Endothelial cell of umbilical vein (primary cell): ENCODE measurements around the gene B3GALT4. TPM values are rescaled to one million over a fixed set of nuclear protein-coding genes. Genes with fewer than 3 reads are reported as not detected.

Source experiments
- BruUV-seq: library from RNA; stranded (reverse); fragments of 400-500 nt; replicated peaks from 2 replicates; lab custom pipeline; 2021; lab: Mats Ljungman, UMichigan
- CTCF ChIA-PET: fragments of 300-600, 350-600 bp; sonication (Branson Sonifier 250); formaldehyde crosslinking; loops from one replicate; lab custom pipeline; 2021; ENCODE audit warnings: antibody characterized with exemption, inconsistent platforms; lab: Charles Lee
- POLR2A ChIA-PET: fragments of 300-600, 350-600 bp; sonication (Branson Sonifier 250); formaldehyde crosslinking; loops from one replicate; lab custom pipeline; 2021; ENCODE audit warnings: antibody characterized with exemption, inconsistent platforms; lab: Charles Lee
- DNase-seq: peaks from one replicate; pipeline ENCODE4 v3.0.0-alpha.2; 2011; ENCODE audit warnings: low read depth, low spot score
- FAIRE-seq: peaks from 2 replicates; lab custom pipeline; 2011; peaks lifted over from hg19 to GRCh38; lab: Jason Lieb, UNC
- H2AFZ ChIP-seq: 2 replicates; pipeline ENCODE4 v1.6.0; 2012; ENCODE audit warnings: low read depth, low read length, control low read depth, inconsistent platforms
- H3K27ac ChIP-seq: 2 replicates; pipeline ENCODE4 v1.5.1; 2011; ENCODE audit warnings: low read depth, mild to moderate bottlenecking, control low read depth, low read length, moderate library complexity; ENCODE audit not compliant: insufficient read depth
- H3K27me3 ChIP-seq, 2 experiments: 2 replicates each; pipeline versions ENCODE4 v1.6.0 to v1.6.1; 2011; ENCODE audit warnings: low read length in 2 of 2, mixed read lengths in 1 of 2; ENCODE audit not compliant: control insufficient read depth in 2 of 2, insufficient read depth in 2 of 2
- H3K36me3 ChIP-seq, 2 experiments: 2 replicates in 1 of 2; 3 replicates in 1 of 2; pipeline ENCODE4 v1.5.1; 2011; ENCODE audit warnings: low read length in 2 of 2, mild to moderate bottlenecking in 1 of 2, moderate library complexity in 1 of 2; ENCODE audit not compliant: control insufficient read depth in 2 of 2, insufficient read depth in 2 of 2; ENCODE audit errors: extremely low read depth in 1 of 2
- H3K4me1 ChIP-seq: 3 replicates; pipeline ENCODE4 v1.5.1; 2011; ENCODE audit warnings: mild to moderate bottlenecking, low read length; ENCODE audit not compliant: control insufficient read depth, insufficient read depth; ENCODE audit errors: extremely low read depth
- H3K4me2 ChIP-seq: 2 replicates; pipeline ENCODE4 v1.6.1; 2011; ENCODE audit warnings: low read length, control low read depth, mixed read lengths; ENCODE audit not compliant: insufficient read depth
- H3K4me3 ChIP-seq, 3 experiments: fragments of 200-600 bp in 1 of 3; sonication (generic), shearing (Covaris generic) in 1 of 3; replicated peaks in 1 of 3; 2 replicates each; pipeline ENCODE4 v1.5.1; 2011 to 2016; ENCODE audit warnings: control low read depth in 3 of 3, low read length in 3 of 3, mild to moderate bottlenecking in 2 of 3, inconsistent platforms in 1 of 3, low read depth in 1 of 3, moderate library complexity in 1 of 3; ENCODE audit not compliant: insufficient read depth in 1 of 3
- H3K79me2 ChIP-seq: 2 replicates; pipeline ENCODE4 v1.6.0; 2012; ENCODE audit warnings: low read length, inconsistent platforms; ENCODE audit not compliant: control insufficient read depth, insufficient read depth
- H3K9ac ChIP-seq: replicated peaks from 2 replicates; pipeline ENCODE3; 2011; ENCODE audit warnings: low read length, control low read depth; ENCODE audit not compliant: insufficient read depth; ENCODE audit errors: extremely low read depth
- H3K9me1 ChIP-seq: replicated peaks from 3 replicates; pipeline ENCODE4 v1.6.0; 2011; ENCODE audit warnings: mild to moderate bottlenecking, low read length; ENCODE audit not compliant: control insufficient read depth, insufficient read depth; ENCODE audit errors: extremely low read depth
- H3K9me3 ChIP-seq: replicated peaks from 2 replicates; pipeline ENCODE4 v1.5.1; 2012; ENCODE audit warnings: low read length, inconsistent platforms; ENCODE audit not compliant: control insufficient read depth, insufficient read depth
- H4K20me1 ChIP-seq: replicated peaks from 2 replicates; pipeline ENCODE3; 2011; ENCODE audit warnings: mild to moderate bottlenecking, low read length; ENCODE audit not compliant: control insufficient read depth, insufficient read depth; ENCODE audit errors: extremely low read depth
- CTCF ChIP-seq, 2 donors: IDR thresholded peaks; 1 replicate in 1 of 2; 2 replicates in 1 of 2; pipeline ENCODE4 v1.5.1; 2011; ENCODE audit warnings: low read length in 2 of 2, mild to moderate bottlenecking in 2 of 2, moderate library complexity in 2 of 2, control low read depth in 1 of 2, inconsistent platforms in 1 of 2, low read depth in 1 of 2; ENCODE audit not compliant: insufficient read depth in 1 of 2; ENCODE audit errors: extremely low read depth in 1 of 2
- EZH2 ChIP-seq: IDR thresholded peaks from 2 replicates; pipeline ENCODE4 v1.6.1; 2012; ENCODE audit warnings: borderline replicate concordance, low read depth, mild to moderate bottlenecking, moderate library complexity, low read length, inconsistent platforms; ENCODE audit not compliant: severe bottlenecking
- FOS ChIP-seq: IDR thresholded peaks from 2 replicates; pipeline ENCODE4 v1.6.1; 2011; ENCODE audit warnings: mild to moderate bottlenecking, low read length, moderate library complexity, borderline replicate concordance; ENCODE audit not compliant: insufficient read depth
- GATA2 ChIP-seq: IDR thresholded peaks from 2 replicates; pipeline ENCODE4 v1.7.0; 2011; ENCODE audit warnings: low read depth, mild to moderate bottlenecking, moderate library complexity, mixed read lengths, low read length; ENCODE audit not compliant: insufficient read length, insufficient read depth
- JUN ChIP-seq: IDR thresholded peaks from 2 replicates; pipeline ENCODE4 v1.6.1; 2011; ENCODE audit warnings: borderline replicate concordance, low read depth; ENCODE audit not compliant: insufficient read length, insufficient read depth
- MYC ChIP-seq: IDR thresholded peaks from one replicate; pipeline ENCODE4 v1.6.1; 2011; ENCODE audit warnings: mild to moderate bottlenecking, low read depth, low read length
- POLR2A ChIP-seq: IDR thresholded peaks from 2 replicates; pipeline ENCODE4 v1.6.1; 2012; ENCODE audit warnings: low read depth, mild to moderate bottlenecking, control low read depth, low read length
- POLR2AphosphoS5 ChIP-seq: IDR thresholded peaks from 2 replicates; pipeline ENCODE4 v1.6.1; 2012; ENCODE audit warnings: low read depth, mild to moderate bottlenecking, control low read depth, low read length, moderate library complexity; ENCODE audit not compliant: insufficient read depth
- dilution Hi-C: fragments of 300-500 bp; cut with MboI; formaldehyde crosslinking; loops from one replicate; pipeline ENCODE4 v1.15.0; 2019; ENCODE audit warnings: low sequenced_read_pairs; ENCODE audit not compliant: extremely low pct_ligation_motif_present
- intact Hi-C: fragments of 100-400 bp; cut with micrococcal nuclease; formaldehyde crosslinking; loops from one replicate; pipeline ENCODE4 v1.10.0; 2022
- polyA plus RNA-seq, 4 experiments: library from polyadenylated mRNA; depleted of rRNA in 3 of 4; stranded (reverse) in 3 of 4; unstranded in 1 of 4; fragments of >200 nt; gene quantifications; 2 replicates each; pipeline versions ENCODE4 v1.2.1 to v1.2.3, GENCODE V29; 2011 to 2012; ENCODE audit warnings: missing spikeins in 1 of 4
- total RNA-seq: library from RNA; stranded (reverse); gene quantifications from 2 replicates; pipeline ENCODE4 v1.2.3, GENCODE V29; 2021
- TF ChIP-seq, protein P1 (sequence below): IDR thresholded peaks from 2 replicates; pipeline ENCODE4 v1.6.1; 2011; ENCODE audit not compliant: insufficient read depth, insufficient read length

The B3GALT4 gene
- total and polyA plus RNA-seq, 2 donors (not counting 3 experiments of a cell fraction or from before 2014, with no cell fraction given) = 4.5 to 5.6 TPM

GRCh38 chr6:33313709-33314514 is 37.0 kb downstream of the B3GALT4 start, which contains the start of gene TAPBP:
Gene TAPBP (minus strand): TSS chr6:33314078. CDS start chr6:33314041, 37 bp downstream.
- H3K9ac ChIP-seq = peak within 1 kb of the TSS; percentile 69
- no peaks in the 10 kb centered on the region for H4K20me1 ChIP-seq
- dilution Hi-C loops (no loop called here), intact Hi-C loops (loop anchor here (1.0 to 10.0 kb wide), 4 partner anchors 15 to 261 kb away; partner anchors contain the start of genes B3GALT4, HSD17B8, RXRB and SLC39A7)
- H3K4me1 ChIP-seq = peaks cover 25% of the 10 kb centered on the region
- H2AFZ ChIP-seq = peak within 1 kb of the TSS; percentile 25
- peak within 1 kb of the TSS; percentile 37 to 96 (median 65) for H3K4me3 ChIP-seq
- H3K27me3 ChIP-seq = no peaks in the 10 kb centered on the region
- peaks cover 0 to 3% of the 10 kb centered on the region in 2 experiments for H3K36me3 ChIP-seq
- BruUV-seq = TSS peak; percentile 63
- CTCF ChIA-PET = interaction anchor here (0.8 to 2.6 kb wide), 4 partner anchors 13 to 36 kb away, joined by 5 to 19 read pairs (median 8); partner anchors contain the start of genes B3GALT4 and RGL2
- POLR2A ChIA-PET = no interaction called here
- no peaks in the 10 kb centered on the region for H3K9me1 ChIP-seq
- TF ChIP-seq POLR2AphosphoS5 = peak; percentile 44
- TF ChIP-seq POLR2A = peak; percentile 48
- no peak for TF ChIP-seq EZH2
- peak within 1 kb of the TSS; percentile 48 for H3K27ac ChIP-seq
- no peaks in the 10 kb centered on the region for H3K9me3 ChIP-seq
- DNase-seq = peak; percentile 84
- H3K4me2 ChIP-seq = peak within 1 kb of the TSS; percentile 92
- peak; percentile 73 for FAIRE-seq
- peaks cover 18% of the 10 kb centered on the region for H3K79me2 ChIP-seq

DNA sequence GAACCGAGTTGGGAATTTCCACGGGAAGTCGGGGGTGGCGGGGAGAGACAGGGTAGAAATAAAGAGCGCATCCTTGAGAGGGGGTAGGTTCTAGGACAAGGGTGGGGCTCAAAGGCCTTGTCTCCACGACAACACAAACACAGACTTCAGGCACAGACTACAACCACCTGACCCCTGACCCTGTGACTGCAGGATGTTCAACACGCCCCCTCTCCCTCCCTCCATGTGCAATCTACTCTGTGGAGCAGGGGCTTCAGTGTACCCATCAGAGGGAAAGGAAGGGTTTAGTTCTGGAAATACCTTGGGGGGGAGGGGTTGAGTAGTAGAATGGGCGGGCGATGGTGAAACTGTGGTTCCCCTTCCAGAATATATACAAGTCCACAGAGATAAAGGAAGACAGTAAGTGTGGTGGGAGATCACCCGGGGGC is 37.6 kb downstream of the B3GALT4 start:
- no peaks in the 10 kb centered on the region for H4K20me1 ChIP-seq
- H3K4me2 ChIP-seq = peak overlapping the region; percentile 81
- H3K27ac ChIP-seq = peak overlapping the region; percentile 48
- H3K36me3 ChIP-seq = peaks cover 3 to 9% of the 10 kb centered on the region in 2 experiments
- no TSS peak for BruUV-seq
- no peaks in the 10 kb centered on the region for H3K27me3 ChIP-seq
- POLR2A ChIA-PET = no interaction called here
- peak; percentile 90 for FAIRE-seq
- CTCF ChIA-PET = no interaction called here
- peaks cover 24% of the 10 kb centered on the region for H3K79me2 ChIP-seq
- peak overlapping the region; percentile 37 to 96 (median 65) for H3K4me3 ChIP-seq
- H3K9me1 ChIP-seq = no peaks in the 10 kb centered on the region
- intact Hi-C loops = loop anchor here (1.0 to 10.0 kb wide), 3 partner anchors 15 to 260 kb away; partner anchors contain the start of genes HSD17B8, RXRB and SLC39A7
- peak overlapping the region; percentile 25 for H2AFZ ChIP-seq
- dilution Hi-C loops = no loop called here
- peaks cover 31% of the 10 kb centered on the region for H3K4me1 ChIP-seq
- no peaks in the 10 kb centered on the region for H3K9me3 ChIP-seq
- peak overlapping the region; percentile 69 for H3K9ac ChIP-seq
- DNase-seq = peak; percentile 83
- no peak for TF ChIP-seq FOS
- TF ChIP-seq MYC = no peak
- TF ChIP-seq, protein P1, sequence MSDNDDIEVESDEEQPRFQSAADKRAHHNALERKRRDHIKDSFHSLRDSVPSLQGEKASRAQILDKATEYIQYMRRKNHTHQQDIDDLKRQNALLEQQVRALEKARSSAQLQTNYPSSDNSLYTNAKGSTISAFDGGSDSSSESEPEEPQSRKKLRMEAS = no peak
- no peak for TF ChIP-seq POLR2AphosphoS5
- TF ChIP-seq JUN = no peak
- TF ChIP-seq CTCF (IDR thresholded peaks at IDR 0.05; ENCODE audit: extremely low read depth in 1 of 2, insufficient read depth in 1 of 2, low read depth in 1 of 2, low read length in 2 of 2) = no peak
- TF ChIP-seq GATA2 = no peak
- TF ChIP-seq POLR2A = no peak
- no peak for TF ChIP-seq EZH2
